ENCODE data around the gene ACSL6.

ACSL6 gene

GRCh38 chr5:131999441-132000240, 11.8 kb downstream of the ACSL6 start:
- DNase-seq: no peak

- no peak for DNase-seq
Observed at GRCh38 chr5:131999041-131999440, 12.4 kb downstream of the ACSL6 start.

GRCh38 chr5:131998431-131999040, 12.9 kb downstream of the ACSL6 start:
- DNase-seq: no peak

GRCh38 chr5:131997727-131998117, 13.7 kb downstream of the ACSL6 start:
- no peak for DNase-seq

- no peak for DNase-seq
Observed at GRCh38 chr5:131997026-131997726, 14.3 kb downstream of the ACSL6 start.

GRCh38 chr5:131996210-131997025, 15.0 kb downstream of the ACSL6 start:
- no peak for DNase-seq

GRCh38 chr5:131994533-131995226, 16.8 kb downstream of the ACSL6 start:
- DNase-seq: no peak

- DNase-seq: no peak
Observed at GRCh38 chr5:131994090-131994489, 17.4 kb downstream of the ACSL6 start.

GRCh38 chr5:131993676-131994075, 17.8 kb downstream of the ACSL6 start:
- no peak for DNase-seq

GRCh38 chr5:131992370-131992769, 19.1 kb downstream of the ACSL6 start:
- no peak for DNase-seq

- no peak for DNase-seq
Observed at GRCh38 chr5:131991593-131992324, 19.7 kb downstream of the ACSL6 start.

GRCh38 chr5:131990716-131991115, 20.7 kb downstream of the ACSL6 start:
- DNase-seq: no peak

- no peak for DNase-seq
Observed at GRCh38 chr5:131988601-131989000, 22.9 kb downstream of the ACSL6 start.

GRCh38 chr5:131987251-131987650, 24.2 kb downstream of the ACSL6 start:
- no peak for DNase-seq

GRCh38 chr5:131986161-131986912, 25.1 kb downstream of the ACSL6 start:
- no peak for DNase-seq

GRCh38 chr5:131984956-131985665, 26.3 kb downstream of the ACSL6 start:
- no peak for DNase-seq

GRCh38 chr5:131983244-131983771, 28.1 kb downstream of the ACSL6 start:
- no peak for DNase-seq

- no peak for DNase-seq
Observed at GRCh38 chr5:131981516-131981915, 29.9 kb downstream of the ACSL6 start.

- DNase-seq: peak; percentile 13
Observed at GRCh38 chr5:131980696-131981095, 30.8 kb downstream of the ACSL6 start.

- DNase-seq: peak; percentile 13
Observed at GRCh38 chr5:131979816-131980215, 31.6 kb downstream of the ACSL6 start.

Measured in right forelimb (tissue), 1 donor.